GM20431 (cell line): Measurements from ENCODE around the gene PABPN1L.

Source experiments
- in situ Hi-C: fragments of 300-500 bp; cut with MseI, MboI; formaldehyde crosslinking; loops from one replicate; pipeline ENCODE4 v1.15.0; 2020; ENCODE audit warnings: low sequenced_read_pairs; ENCODE audit not compliant: unreplicated experiment

PABPN1L gene

GRCh38 chr16:88817785-88818574, 48.5 kb downstream of the PABPN1L start:
- in situ Hi-C loops = no loop called here

GRCh38 chr16:88816736-88817535, 49.5 kb downstream of the PABPN1L start:
- in situ Hi-C loops = no loop called here

- in situ Hi-C loops = no loop called here
These were observed 50.4 kb downstream of the PABPN1L start for GRCh38 chr16:88815901-88816589.

GRCh38 chr16:88815227-88815626, 51.2 kb downstream of the PABPN1L start:
- in situ Hi-C loops = no loop called here

GRCh38 chr16:88814144-88814502, 52.3 kb downstream of the PABPN1L start:
- in situ Hi-C loops = no loop called here
